SU-DHL-6 (cell line): ENCODE measurements around the gene L3MBTL4.

Experiments used
- H2AFZ ChIP-seq: fragments of 200-600 bp; sonication (generic); 2 replicates; pipeline ENCODE4 v1.6.1; 2014; ENCODE audit warnings: low read depth, mild to moderate bottlenecking, moderate library complexity, mixed read lengths, antibody characterized with exemption, low read length; ENCODE audit not compliant: severe bottlenecking
- H3F3A ChIP-seq: fragments of 200-600 bp; shearing (Covaris generic); 2 replicates; pipeline ENCODE4 v1.6.0; 2016; ENCODE audit warnings: antibody characterized with exemption, mild to moderate bottlenecking; ENCODE audit not compliant: insufficient read depth
- H3K27ac ChIP-seq: fragments of 200-600 bp; sonication (generic); 2 replicates; pipeline ENCODE4 v1.5.1; 2016; ENCODE audit warnings: low read depth, mild to moderate bottlenecking, low read length, moderate library complexity, mixed read lengths
- H3K27me3 ChIP-seq: fragments of 200-600 bp; sonication (generic), shearing (Covaris generic); 2 replicates; pipeline ENCODE4 v1.6.0; 2014; ENCODE audit warnings: mild to moderate bottlenecking, low read length
- H3K36me3 ChIP-seq: fragments of 200-600 bp; sonication (generic); 2 replicates; pipeline ENCODE4 v1.6.1; 2014; ENCODE audit warnings: mild to moderate bottlenecking, low read length, mixed read lengths
- H3K4me2 ChIP-seq: fragments of 300-600, 200-600 bp; shearing (Covaris generic), sonication (generic); 2 replicates; pipeline ENCODE4 v1.6.0; 2014; ENCODE audit warnings: low read length, low read depth, mild to moderate bottlenecking; ENCODE audit not compliant: poor library complexity, severe bottlenecking
- H3K4me3 ChIP-seq: fragments of 200-600 bp; sonication (generic); 2 replicates; pipeline ENCODE4 v1.5.1; 2014; ENCODE audit warnings: antibody characterized with exemption, low read length, mild to moderate bottlenecking, mixed read lengths; ENCODE audit not compliant: insufficient read depth, poor library complexity, severe bottlenecking
- H3K79me2 ChIP-seq: fragments of 200-600 bp; sonication (generic); 2 replicates; pipeline ENCODE4 v1.6.1; 2014; ENCODE audit warnings: mild to moderate bottlenecking, low read length, moderate library complexity; ENCODE audit not compliant: insufficient read depth
- H3K9ac ChIP-seq: fragments of 200-600 bp; sonication (generic); 2 replicates; pipeline ENCODE4 v1.7.0; 2014; ENCODE audit warnings: mild to moderate bottlenecking, low read length
- H3K9me2 ChIP-seq: fragments of 200-600 bp; sonication (generic); replicated peaks from 2 replicates; pipeline ENCODE4 v1.6.1; 2014; ENCODE audit warnings: low read length; ENCODE audit not compliant: insufficient read depth
- H3K9me3 ChIP-seq: fragments of 200-600 bp; sonication (generic); 2 replicates; pipeline ENCODE4 v1.6.1; 2014; ENCODE audit warnings: low read length, mixed read lengths; ENCODE audit not compliant: insufficient read depth
- H4K20me1 ChIP-seq: fragments of 200-600 bp; sonication (generic); 2 replicates; pipeline ENCODE4 v1.6.1; 2014; ENCODE audit warnings: low read depth, mild to moderate bottlenecking, antibody characterized with exemption, low read length, moderate library complexity, mixed read lengths
- CTCF ChIP-seq: fragments of 200-600 bp; sonication (generic); IDR thresholded peaks from one replicate; pipeline ENCODE4 v1.5.1; 2017; ENCODE audit warnings: antibody characterized with exemption, mild to moderate bottlenecking, low read length, moderate library complexity; ENCODE audit not compliant: insufficient read depth, poor library complexity, severe bottlenecking
- EZH2phosphoT487 ChIP-seq: fragments of 200-600 bp; sonication (generic), shearing (Covaris generic); conservative IDR thresholded peaks from 2 replicates; pipeline ENCODE4 v1.6.1; 2018; ENCODE audit warnings: mild to moderate bottlenecking, antibody characterized with exemption, low read length, moderate library complexity, mixed read lengths

Gene L3MBTL4

GRCh38 chr18:6248017-6248416 is 166.7 kb downstream of the L3MBTL4 start:
- H3K27me3 ChIP-seq: no peaks in the 10 kb centered on the region
- H3K9me2 ChIP-seq: no peaks in the 10 kb centered on the region
- TF ChIP-seq CTCF: no peak
- no peak for TF ChIP-seq EZH2phosphoT487
- H3K9ac ChIP-seq: no peak overlapping the region
- no peaks in the 10 kb centered on the region for H3K79me2 ChIP-seq
- no peak overlapping the region for H3K4me2 ChIP-seq
- H4K20me1 ChIP-seq: no peaks in the 10 kb centered on the region
- no peak overlapping the region for H3K4me3 ChIP-seq
- no peaks in the 10 kb centered on the region for H3K9me3 ChIP-seq
- no peaks in the 10 kb centered on the region for H3K36me3 ChIP-seq
- no peak overlapping the region for H2AFZ ChIP-seq
- H3F3A ChIP-seq: no peaks in the 10 kb centered on the region
- H3K27ac ChIP-seq: no peak overlapping the region

GRCh38 chr18:6242004-6242403 is 172.7 kb downstream of the L3MBTL4 start:
- Histone ChIP-seq H3K9me3 (no peaks in the 10 kb centered on the region), H3K9me2 (no peaks in the 10 kb centered on the region), H3K27me3 (no peaks in the 10 kb centered on the region), H2AFZ (no peak overlapping the region), H3K9ac (no peak overlapping the region), H3F3A (no peaks in the 10 kb centered on the region), H3K4me3 (no peak overlapping the region), H3K27ac (no peak overlapping the region), H3K79me2 (no peaks in the 10 kb centered on the region), H3K4me2 (no peak overlapping the region), H4K20me1 (no peaks in the 10 kb centered on the region), H3K36me3 (no peaks in the 10 kb centered on the region)
- no peak for TF ChIP-seq CTCF
- TF ChIP-seq EZH2phosphoT487: no peak

GRCh38 chr18:6239716-6240115 is 175.0 kb downstream of the L3MBTL4 start:
- H3K27me3 ChIP-seq: no peaks in the 10 kb centered on the region
- no peak overlapping the region for H3K9ac ChIP-seq
- H3K27ac ChIP-seq: no peak overlapping the region
- no peak overlapping the region for H3K4me2 ChIP-seq
- H3K4me3 ChIP-seq: no peak overlapping the region
- H3K9me2 ChIP-seq: no peaks in the 10 kb centered on the region
- TF ChIP-seq EZH2phosphoT487 (no peak), CTCF (no peak)
- H3F3A ChIP-seq: no peaks in the 10 kb centered on the region
- H2AFZ ChIP-seq: no peak overlapping the region
- H4K20me1 ChIP-seq: no peaks in the 10 kb centered on the region
- no peaks in the 10 kb centered on the region for H3K9me3 ChIP-seq
- H3K79me2 ChIP-seq: no peaks in the 10 kb centered on the region
- H3K36me3 ChIP-seq: no peaks in the 10 kb centered on the region
